Ascending aorta (tissue), 2 donors: ENCODE measurements around the gene NGEF. TPM values are rescaled to one million over a fixed set of nuclear protein-coding genes. Genes with fewer than 3 reads are reported as not detected.

Experiments used
- DNase-seq, 2 donors: peaks; one replicate each; pipeline ENCODE4 v3.0.0-alpha.2; 2019; ENCODE audit warnings: low spot score in 2 of 2
- H3K27ac ChIP-seq, 2 donors: fragments of 200-600 bp; sonication (generic); one replicate each; pipeline ENCODE4 v1.5.1; 2016 to 2017; ENCODE audit warnings: mild to moderate bottlenecking in 1 of 2
- H3K27me3 ChIP-seq: fragments of 200-600 bp; sonication (generic); one replicate; pipeline ENCODE4 v1.5.1; 2017
- H3K36me3 ChIP-seq, 2 donors: fragments of 200-600 bp; sonication (generic); one replicate each; pipeline ENCODE4 v1.5.1; 2016
- H3K4me1 ChIP-seq, 2 donors: fragments of 200-600 bp; sonication (generic); one replicate each; pipeline ENCODE4 v1.5.1; 2016 to 2017; ENCODE audit warnings: mild to moderate bottlenecking in 1 of 2
- H3K4me3 ChIP-seq, 2 donors: fragments of 200-600 bp; sonication (generic); one replicate each; pipeline ENCODE4 v1.5.1; 2016 to 2017; ENCODE audit warnings: mild to moderate bottlenecking in 1 of 2
- H3K9me3 ChIP-seq, 2 donors: fragments of 200-600 bp; sonication (generic); one replicate each; pipeline ENCODE4 v1.5.1; 2016
- CTCF ChIP-seq, 3 experiments: fragments of 200-600 bp in 2 of 3; fragments of 450-650 bp in 1 of 3; sonication (generic) in 2 of 3; IDR thresholded peaks; one replicate each; pipeline ENCODE4 v1.5.1; 2016 to 2019; ENCODE audit warnings: antibody characterized with exemption in 3 of 3, mild to moderate bottlenecking in 1 of 3, moderate library complexity in 1 of 3
- intact Hi-C: fragments of 100-400 bp; cut with DNase I; formaldehyde crosslinking; loops from one replicate; pipeline ENCODE4 v1.15.1; 2023
- total RNA-seq: library from RNA; depleted of rRNA; stranded (reverse); fragments of >200 nt; gene quantifications from one replicate; pipeline ENCODE4 v1.1.0, GENCODE V29; 2016

NGEF gene
- total RNA-seq, 1 donor from 2014 or later: 0.43 TPM

- TF ChIP-seq CTCF (IDR thresholded peaks at IDR 0.05): no peak
- Histone ChIP-seq H3K27ac (no peak overlapping the region), H3K27me3 (no peaks in the 10 kb centered on the region), H3K4me1 (peaks cover 0 to 7% of the 10 kb centered on the region in 2 donors), H3K9me3 (no peaks in the 10 kb centered on the region), H3K36me3 (no peaks in the 10 kb centered on the region), H3K4me3 (no peak overlapping the region)
- no peak for DNase-seq
- intact Hi-C loops: no loop called here
These were observed 16.3 kb upstream of the NGEF start for GRCh38 chr2:233029321-233029720.

- no peaks in the 10 kb centered on the region for H3K36me3 ChIP-seq
- no peak for TF ChIP-seq CTCF (IDR thresholded peaks at IDR 0.05)
- H3K9me3 ChIP-seq: no peaks in the 10 kb centered on the region
- no peak overlapping the region for H3K27ac ChIP-seq
- intact Hi-C loops: no loop called here
- no peak for DNase-seq
- H3K4me3 ChIP-seq: no peak overlapping the region
- H3K4me1 ChIP-seq: peaks cover 0 to 3% of the 10 kb centered on the region in 2 donors
- no peaks in the 10 kb centered on the region for H3K27me3 ChIP-seq
These were observed 13.2 kb upstream of the NGEF start for GRCh38 chr2:233026198-233026813.

GRCh38 chr2:233025706-233026105, 12.7 kb upstream of the NGEF start:
- H3K27me3 ChIP-seq: no peaks in the 10 kb centered on the region
- peaks cover 0 to 3% of the 10 kb centered on the region in 2 donors for H3K4me1 ChIP-seq
- no peak for DNase-seq
- no peaks in the 10 kb centered on the region for H3K9me3 ChIP-seq
- H3K27ac ChIP-seq: no peak overlapping the region
- no peak for TF ChIP-seq CTCF (IDR thresholded peaks at IDR 0.05)
- no peak overlapping the region for H3K4me3 ChIP-seq
- intact Hi-C loops: no loop called here
- H3K36me3 ChIP-seq: no peaks in the 10 kb centered on the region

- no peaks in the 10 kb centered on the region for H3K36me3 ChIP-seq
- no peaks in the 10 kb centered on the region for H3K27me3 ChIP-seq
- peaks cover 0 to 3% of the 10 kb centered on the region in 2 donors for H3K4me1 ChIP-seq
- DNase-seq: no peak
- no peak for TF ChIP-seq CTCF (IDR thresholded peaks at IDR 0.05)
- no peaks in the 10 kb centered on the region for H3K9me3 ChIP-seq
- H3K27ac ChIP-seq: no peak overlapping the region
- intact Hi-C loops: no loop called here
- no peak overlapping the region for H3K4me3 ChIP-seq
These were observed 10.8 kb upstream of the NGEF start for GRCh38 chr2:233023761-233024410.

- DNase-seq: no peak
- no peak for TF ChIP-seq CTCF (IDR thresholded peaks at IDR 0.05)
- Histone ChIP-seq H3K36me3 (no peaks in the 10 kb centered on the region), H3K27me3 (no peaks in the 10 kb centered on the region), H3K9me3 (peaks cover 2 to 4% of the 10 kb centered on the region in 2 donors), H3K27ac (no peak overlapping the region), H3K4me1 (peaks cover 0 to 3% of the 10 kb centered on the region in 2 donors), H3K4me3 (no peak overlapping the region)
- intact Hi-C loops: no loop called here
These were observed 10.1 kb upstream of the NGEF start for GRCh38 chr2:233023007-233023760.
